Skeletal muscle tissue (tissue), 4 donors: ENCODE measurements around the gene STKLD1. TPM values are rescaled to one million over a fixed set of nuclear protein-coding genes. Genes with fewer than 3 reads are reported as not detected.
"Not testable (repeated sequence)": the region's sequence is repeated elsewhere in the genome, so short reads cannot be mapped to it uniquely, and the experiment has no call there.

Source experiments
- H3K27ac ChIP-seq: one replicate; pipeline ENCODE4 v1.7.0; 2013; ENCODE audit warnings: mild to moderate bottlenecking, low read depth, low read length, inconsistent platforms
- H3K27me3 ChIP-seq, 3 donors: one replicate each; pipeline ENCODE4 v1.7.0; 2013; ENCODE audit warnings: low read length in 3 of 3; ENCODE audit not compliant: control insufficient read depth in 3 of 3, insufficient read depth in 3 of 3
- H3K36me3 ChIP-seq, 3 donors: one replicate each; pipeline ENCODE4 v1.7.0; 2013; ENCODE audit warnings: low read length in 3 of 3; ENCODE audit not compliant: control insufficient read depth in 3 of 3, insufficient read depth in 3 of 3
- H3K4me1 ChIP-seq, 3 donors: one replicate each; pipeline ENCODE4 v1.7.0; 2013; ENCODE audit warnings: low read length in 3 of 3, mild to moderate bottlenecking in 3 of 3; ENCODE audit not compliant: control insufficient read depth in 3 of 3, insufficient read depth in 3 of 3
- H3K4me3 ChIP-seq, 3 donors: one replicate each; pipeline ENCODE4 v1.7.0; 2013; ENCODE audit warnings: low read length in 3 of 3
- H3K9ac ChIP-seq, 3 donors: one replicate each; pipeline ENCODE4 v1.7.0; 2013; ENCODE audit warnings: low read length in 3 of 3, mild to moderate bottlenecking in 3 of 3, moderate library complexity in 2 of 3, low read depth in 1 of 3
- H3K9me3 ChIP-seq, 3 donors: one replicate each; pipeline ENCODE4 v1.7.0; 2013; ENCODE audit warnings: low read length in 3 of 3; ENCODE audit not compliant: control insufficient read depth in 3 of 3
- total RNA-seq: library from RNA; depleted of rRNA; stranded (reverse); fragments of >200 nt; gene quantifications from one replicate; pipeline ENCODE4 v1.2.3, GENCODE V29; 2014
- donor health status: Osteomylitis.

The STKLD1 gene
- total RNA-seq, 1 donor from 2014 or later = 1.0 TPM

DNA sequence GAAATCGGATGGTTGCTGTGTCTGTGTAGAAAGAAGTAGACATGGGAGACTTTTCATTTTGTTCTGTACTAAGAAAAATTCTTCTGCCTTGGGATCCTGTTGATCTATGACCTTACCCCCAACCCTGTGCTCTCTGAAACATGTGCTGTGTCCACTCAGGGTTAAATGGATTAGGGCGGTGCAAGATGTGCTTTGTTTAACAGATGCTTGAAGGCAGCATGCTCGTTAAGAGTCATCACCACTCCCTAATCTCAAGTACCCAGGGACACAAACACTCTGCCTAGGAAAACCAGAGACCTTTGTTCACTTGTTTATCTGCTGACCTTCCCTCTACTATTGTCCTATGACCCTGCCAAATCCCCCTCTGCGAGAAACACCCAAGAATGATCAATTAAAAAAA, 15.3 kb downstream of the STKLD1 start:
- not testable (repeated sequence) for H3K4me1 ChIP-seq, H3K36me3 ChIP-seq, H3K4me3 ChIP-seq, H3K9ac ChIP-seq, H3K9me3 ChIP-seq, H3K27ac ChIP-seq
- peaks cover 29 to 38% (median 35%) of the 10 kb centered on the region in 3 donors for H3K27me3 ChIP-seq

DNA sequence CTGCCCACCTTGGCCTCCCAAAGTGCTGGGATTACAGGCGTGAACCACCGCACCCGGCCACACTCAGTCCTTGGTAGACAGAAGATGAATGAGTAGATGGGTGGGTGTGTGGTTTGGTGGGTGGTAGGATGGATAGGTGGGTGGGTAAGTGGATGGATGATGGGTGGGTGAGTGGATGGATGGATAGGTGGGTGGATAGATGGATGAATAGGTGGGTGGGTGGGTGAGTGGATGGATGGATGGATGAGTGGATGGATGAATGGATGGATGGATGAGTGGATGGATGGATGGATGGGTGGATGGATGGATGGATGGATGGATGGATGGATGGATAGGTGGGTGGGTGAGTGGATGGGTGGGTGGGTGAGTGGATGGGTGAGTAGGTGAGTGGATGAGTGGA, 16.1 kb downstream of the STKLD1 start:
- H3K36me3 ChIP-seq, H3K9ac ChIP-seq, H3K4me3 ChIP-seq, H3K27ac ChIP-seq, H3K4me1 ChIP-seq, H3K9me3 ChIP-seq: not testable (repeated sequence)
- peaks cover 29 to 46% (median 42%) of the 10 kb centered on the region in 3 donors for H3K27me3 ChIP-seq

GRCh38 chr9:133393399-133393798, 17.2 kb downstream of the STKLD1 start:
- H3K27me3 ChIP-seq = peaks cover 29 to 52% (median 48%) of the 10 kb centered on the region in 3 donors
- H3K4me1 ChIP-seq = no peaks in the 10 kb centered on the region
- H3K9me3 ChIP-seq = no peaks in the 10 kb centered on the region
- no peak overlapping the region for H3K4me3 ChIP-seq
- no peak overlapping the region for H3K9ac ChIP-seq
- H3K27ac ChIP-seq = no peak overlapping the region
- no peaks in the 10 kb centered on the region for H3K36me3 ChIP-seq

GRCh38 chr9:133394687-133395271, 18.6 kb downstream of the STKLD1 start:
- H3K4me3 ChIP-seq = no peak overlapping the region
- peaks cover 28 to 49% (median 42%) of the 10 kb centered on the region in 3 donors for H3K27me3 ChIP-seq
- H3K36me3 ChIP-seq = no peaks in the 10 kb centered on the region
- H3K9ac ChIP-seq = no peak overlapping the region
- no peaks in the 10 kb centered on the region for H3K9me3 ChIP-seq
- no peak overlapping the region for H3K27ac ChIP-seq
- no peaks in the 10 kb centered on the region for H3K4me1 ChIP-seq

GRCh38 chr9:133396952-133397351, 20.8 kb downstream of the STKLD1 start:
- Histone ChIP-seq H3K4me3 (no peak overlapping the region), H3K9me3 (no peaks in the 10 kb centered on the region), H3K36me3 (peaks cover 0 to 11% (median 5%) of the 10 kb centered on the region in 3 donors), H3K27ac (no peak overlapping the region), H3K27me3 (peaks cover 21 to 38% (median 34%) of the 10 kb centered on the region in 3 donors), H3K4me1 (no peaks in the 10 kb centered on the region), H3K9ac (no peak overlapping the region)

DNA sequence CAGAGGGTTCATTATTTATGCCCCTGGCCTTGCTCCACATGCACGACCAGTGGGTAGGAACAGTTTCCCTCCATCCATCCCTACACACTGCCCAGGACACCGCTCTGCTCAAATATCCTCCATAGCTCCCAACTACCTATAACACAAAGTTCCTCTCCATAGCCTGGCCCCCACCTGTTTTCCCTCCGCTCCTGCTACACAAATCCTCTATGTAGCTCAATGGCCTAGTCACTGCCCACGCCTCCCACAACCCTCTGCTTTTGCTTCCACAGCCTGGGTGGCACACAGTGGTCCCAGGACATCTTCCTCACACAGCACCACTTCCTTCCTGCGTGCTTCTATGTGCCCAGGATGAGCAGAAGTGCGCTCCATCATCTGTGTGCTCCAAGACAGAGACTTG, 21.2 kb downstream of the STKLD1 start:
- Histone ChIP-seq H3K9me3 (no peaks in the 10 kb centered on the region), H3K27ac (no peak overlapping the region), H3K4me3 (no peak overlapping the region), H3K27me3 (peaks cover 21 to 38% (median 34%) of the 10 kb centered on the region in 3 donors), H3K4me1 (no peaks in the 10 kb centered on the region), H3K36me3 (peaks cover 0 to 13% (median 8%) of the 10 kb centered on the region in 3 donors), H3K9ac (no peak overlapping the region)

GRCh38 chr9:133397895-133398294, 21.7 kb downstream of the STKLD1 start:
- Histone ChIP-seq H3K36me3 (peaks cover 2 to 13% (median 10%) of the 10 kb centered on the region in 3 donors), H3K9ac (no peak overlapping the region), H3K27me3 (peaks cover 21 to 38% (median 34%) of the 10 kb centered on the region in 3 donors), H3K27ac (no peak overlapping the region), H3K9me3 (no peaks in the 10 kb centered on the region), H3K4me3 (no peak overlapping the region), H3K4me1 (no peaks in the 10 kb centered on the region)

GRCh38 chr9:133400292-133400691, 24.1 kb downstream of the STKLD1 start:
- Histone ChIP-seq H3K4me3 (no peak overlapping the region), H3K9me3 (no peaks in the 10 kb centered on the region), H3K36me3 (peaks cover 7 to 13% (median 10%) of the 10 kb centered on the region in 3 donors), H3K27me3 (peaks cover 4 to 20% (median 18%) of the 10 kb centered on the region in 3 donors), H3K9ac (no peak overlapping the region), H3K4me1 (peaks cover 5 to 12% (median 5%) of the 10 kb centered on the region in 3 donors), H3K27ac (no peak overlapping the region)

GRCh38 chr9:133401588-133401987, 25.4 kb downstream of the STKLD1 start:
- no peaks in the 10 kb centered on the region for H3K9me3 ChIP-seq
- no peak overlapping the region for H3K27ac ChIP-seq
- H3K9ac ChIP-seq = no peak overlapping the region
- H3K4me3 ChIP-seq = no peak overlapping the region
- H3K4me1 ChIP-seq = peaks cover 17 to 25% (median 17%) of the 10 kb centered on the region in 3 donors
- H3K36me3 ChIP-seq = peaks cover 10 to 16% (median 12%) of the 10 kb centered on the region in 3 donors
- H3K27me3 ChIP-seq = peaks cover 0 to 14% (median 13%) of the 10 kb centered on the region in 3 donors

DNA sequence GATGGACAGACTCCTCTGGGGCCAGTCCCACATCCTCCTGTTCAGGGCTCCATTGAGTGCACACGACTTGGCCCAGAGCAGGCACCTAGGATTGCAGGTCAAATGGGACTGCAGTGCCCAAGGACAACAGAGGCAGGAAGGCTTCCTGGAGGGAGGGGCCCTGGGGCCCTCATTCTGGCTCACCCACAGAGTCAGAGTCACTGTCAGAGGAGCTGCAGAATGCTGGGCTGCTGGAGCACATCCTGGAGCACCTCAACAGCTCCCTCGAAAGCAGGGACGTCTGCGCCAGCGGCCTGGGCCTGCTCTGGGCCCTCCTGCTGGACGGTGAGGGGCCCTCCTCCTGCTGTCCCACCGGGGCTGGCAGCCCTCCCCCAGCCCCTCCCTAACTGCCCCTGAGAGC, 26.5 kb downstream of the STKLD1 start:
- peaks cover 0 to 4% (median 3%) of the 10 kb centered on the region in 3 donors for H3K27me3 ChIP-seq
- no peak overlapping the region for H3K4me3 ChIP-seq
- no peaks in the 10 kb centered on the region for H3K9me3 ChIP-seq
- no peak overlapping the region for H3K9ac ChIP-seq
- peaks cover 19 to 33% (median 21%) of the 10 kb centered on the region in 3 donors for H3K4me1 ChIP-seq
- peaks cover 18 to 27% (median 20%) of the 10 kb centered on the region in 3 donors for H3K36me3 ChIP-seq
- no peak overlapping the region for H3K27ac ChIP-seq
